GM12878 (cell line): ENCODE results near the gene GRIK4. TPM values are rescaled to one million over a fixed set of nuclear protein-coding genes. Genes with fewer than 3 reads are reported as not detected.

Experiments used
- ATAC-seq: fragments of 200-7000 bp; cut with Tn5 transposase; 3 replicates; pipeline ENCODE4 v1.9.1; 2020; ENCODE audit warnings: mild to moderate bottlenecking, moderate library complexity
- BruUV-seq: library from RNA; stranded (reverse); fragments of 400-500 nt; replicated peaks from 2 replicates; lab custom pipeline; 2021; lab: Mats Ljungman, UMichigan
- CTCF ChIA-PET: fragments of 300-600 bp; sonication (Branson Sonifier 250); formaldehyde crosslinking; extraction: SDS; loops from one replicate; lab custom pipeline; 2021; ENCODE audit warnings: inconsistent platforms; lab: Yijun Ruan, JAX
- POLR2A ChIA-PET: fragments of 350-600 bp; formaldehyde crosslinking; extraction: SDS; loops from one replicate; lab custom pipeline; 2021; ENCODE audit warnings: inconsistent platforms; lab: Charles Lee
- RAD21 ChIA-PET: fragments of 300-600 bp; sonication (Branson Sonifier 250); formaldehyde crosslinking; loops from one replicate; lab custom pipeline; 2023; ENCODE audit warnings: antibody characterized with exemption; ENCODE audit not compliant: unreplicated experiment; lab: Charles Lee
- SMC1A ChIA-PET: fragments of 300-600 bp; sonication (Branson Sonifier 250); formaldehyde crosslinking; loops from one replicate; lab custom pipeline; 2023; ENCODE audit not compliant: unreplicated experiment, uncharacterized antibody; lab: Charles Lee
- DNase-seq: peaks from one replicate; pipeline ENCODE4 v3.0.0-alpha.2; 2011; ENCODE audit warnings: low read depth, low spot score
- FAIRE-seq: peaks from 3 replicates; lab custom pipeline; 2011; peaks lifted over from hg19 to GRCh38; lab: Jason Lieb, UNC
- H2AFZ ChIP-seq: 2 replicates; pipeline ENCODE4 v1.6.0; 2011; ENCODE audit warnings: low read depth, low read length, control low read depth; ENCODE audit not compliant: control insufficient read depth
- H3K27ac ChIP-seq: 2 replicates; pipeline ENCODE4 v1.5.1; 2011; ENCODE audit warnings: control low read depth; ENCODE audit not compliant: control insufficient read depth, insufficient read depth
- H3K27me3 ChIP-seq, 2 experiments: replicated peaks in 1 of 2; 2 replicates each; pipeline versions ENCODE4 v1.6.0 to v1.6.1; 2011; ENCODE audit warnings: low read length in 1 of 2; ENCODE audit not compliant: control insufficient read depth in 2 of 2, insufficient read depth in 2 of 2
- H3K36me3 ChIP-seq, 2 experiments: 2 replicates each; pipeline ENCODE4 v1.5.1; 2011; ENCODE audit warnings: low read length in 1 of 2; ENCODE audit not compliant: control insufficient read depth in 2 of 2, insufficient read depth in 2 of 2
- H3K4me1 ChIP-seq: 2 replicates; pipeline ENCODE4 v1.6.1; 2011; ENCODE audit warnings: mild to moderate bottlenecking, low read length, moderate library complexity, mixed read lengths; ENCODE audit not compliant: control insufficient read depth, insufficient read depth
- H3K4me2 ChIP-seq: 2 replicates; pipeline ENCODE4 v1.6.0; 2011; ENCODE audit warnings: control low read depth; ENCODE audit not compliant: control insufficient read depth, insufficient read depth
- H3K4me3 ChIP-seq: fragments of 200-600 bp; sonication (generic); 2 replicates; pipeline ENCODE4 v1.5.1; 2016
- H3K79me2 ChIP-seq: 2 replicates; pipeline ENCODE4 v1.6.0; 2011; ENCODE audit warnings: low read length; ENCODE audit not compliant: control insufficient read depth, insufficient read depth
- H3K9ac ChIP-seq: 2 replicates; pipeline ENCODE4 v1.8.0; 2011; ENCODE audit warnings: low read length, control low read depth, mixed read lengths; ENCODE audit not compliant: control insufficient read depth, insufficient read depth
- H3K9me3 ChIP-seq: replicated peaks from 3 replicates; pipeline ENCODE4 v1.5.1; 2011; ENCODE audit warnings: mild to moderate bottlenecking, low read length; ENCODE audit not compliant: control insufficient read depth, insufficient read depth
- H4K20me1 ChIP-seq: 2 replicates; pipeline ENCODE4 v1.6.0; 2011; ENCODE audit not compliant: control insufficient read depth, insufficient read depth
- CHD2 ChIP-seq: IDR thresholded peaks from 2 replicates; pipeline ENCODE4 v1.6.1; 2011; ENCODE audit warnings: low read depth, low read length, improper control_type of control experiment, borderline replicate concordance
- IKZF2 ChIP-seq, 2 experiments: fragments of 450-650 bp; IDR thresholded peaks; 2 replicates each; pipeline ENCODE4 v1.6.1; 2017; ENCODE audit warnings: mild to moderate bottlenecking in 2 of 2, moderate library complexity in 2 of 2
- MLLT1 ChIP-seq: fragments of 450-650 bp; IDR thresholded peaks from 2 replicates; pipeline ENCODE4 v1.6.1; 2016; ENCODE audit warnings: mild to moderate bottlenecking
- MTA2 ChIP-seq: fragments of 450-650 bp; IDR thresholded peaks from 2 replicates; pipeline ENCODE4 v1.6.1; 2016; ENCODE audit warnings: low read depth, mild to moderate bottlenecking, moderate library complexity
- PBX3 ChIP-seq: IDR thresholded peaks from 2 replicates; pipeline ENCODE4 v1.6.1; 2011; ENCODE audit warnings: mild to moderate bottlenecking, low read depth, low read length, moderate library complexity; ENCODE audit not compliant: insufficient replicate concordance
- POLR2A ChIP-seq: IDR thresholded peaks from 2 replicates; pipeline ENCODE4 v1.6.1; 2011; ENCODE audit warnings: low read depth, mild to moderate bottlenecking, low read length
- PRDM15 ChIP-seq: fragments of 450-650 bp; formaldehyde crosslinking; IDR thresholded peaks from 2 replicates; pipeline ENCODE4 v1.4.0; 2020; ENCODE audit warnings: mild to moderate bottlenecking, moderate library complexity
- REST ChIP-seq: IDR thresholded peaks from 2 replicates; pipeline ENCODE4 v1.6.1; 2012; ENCODE audit warnings: mild to moderate bottlenecking, low read depth, low read length
- SMAD5 ChIP-seq: IDR thresholded peaks from 2 replicates; pipeline ENCODE4 v1.6.1; 2016; ENCODE audit warnings: antibody characterized with exemption, low read depth
- ZBTB4 ChIP-seq: fragments of 450-650 bp; formaldehyde crosslinking; IDR thresholded peaks from 2 replicates; pipeline ENCODE4 v1.4.0; 2022; ENCODE audit warnings: mild to moderate bottlenecking, moderate library complexity
- WGBS: methylation state at CpG from one replicate; pipeline ENCODE4 v1.1.6; 2016; ENCODE audit warnings: low lambda C conversion rate; ENCODE audit not compliant: insufficient replicate concordance, insufficient coverage; ENCODE audit errors: missing lambda C conversion rate; 5-methylcytosine and 5-hydroxymethylcytosine counted together
- in situ Hi-C: fragments of 300-500 bp; cut with MboI; formaldehyde crosslinking; loops from 9 replicates; pipeline ENCODE4 v1.14.3; 2018; ENCODE audit warnings: mixed read lengths
- intact Hi-C: fragments of 100-400 bp; cut with micrococcal nuclease; formaldehyde crosslinking; loops from one replicate; pipeline ENCODE4 v1.14.2; 2022; ENCODE audit not compliant: unreplicated experiment
- polyA plus RNA-seq, 11 experiments: library from polyadenylated mRNA; depleted of rRNA in 4 of 11; unstranded in 6 of 11; stranded (reverse) in 5 of 11; fragments of >200 nt; fragmentation: Nextera tagmentation in 4 of 11; fragmentation: Illumina TruSeq in 1 of 11; extraction: Ambion mirVana in 4 of 11; extraction: Trizol in 1 of 11; gene quantifications; 1 replicate in 1 of 11; 2 replicates in 10 of 11; pipeline versions ENCODE4 v1.2.1 to v1.2.3, GENCODE V29; 2011 to 2016; ENCODE audit warnings: inconsistent platforms in 2 of 11, missing spikeins in 2 of 11, low read depth in 1 of 11
- total RNA-seq, 4 experiments: library from RNA; depleted of rRNA in 3 of 4; stranded (reverse); fragments of >200 nt in 3 of 4; fragmentation: Illumina TruSeq in 1 of 4; extraction: Trizol in 1 of 4; gene quantifications; 2 replicates each; pipeline versions ENCODE4 v1.2.1 to v1.2.3, GENCODE V29; 2013 to 2021

GRIK4 gene
- total and polyA plus RNA-seq, 10 of the 15 experiments (the other 5 are each of a cell fraction or from before 2014, with no cell fraction given): 0.33 to 3.6 (median 0.72) TPM

- 6% methylated on average over 1 of the region's 1 CpG for WGBS
- no TSS peak for BruUV-seq
- ChIA-PET RAD21 (interaction anchor here (1.1 to 2.9 kb wide), 3 partner anchors 10 to 65 kb away, joined by 3 to 11 read pairs (median 3); no protein-coding TSS in a partner anchor), POLR2A (no interaction called here), SMC1A (interaction anchor here (1.1 to 4.8 kb wide), 4 partner anchors 10 to 94 kb away, joined by 3 to 25 read pairs (median 10); no protein-coding TSS in a partner anchor), CTCF (interaction anchor here (0.8 to 5.4 kb wide), 11 partner anchors 8 to 237 kb away, joined by 3 to 47 read pairs (median 4); partner anchors contain the start of gene GRIK4)
- no peaks in the 10 kb centered on the region for H3K36me3 ChIP-seq
- H3K4me2 ChIP-seq: no peak overlapping the region
- H3K9ac ChIP-seq: no peak overlapping the region
- FAIRE-seq: no peak
- DNase-seq: no peak
- H3K27me3 ChIP-seq: no peaks in the 10 kb centered on the region
- no peaks in the 10 kb centered on the region; the same call in 2 of the 3 replicates for H3K9me3 ChIP-seq
- no peak for ATAC-seq
- H3K79me2 ChIP-seq: no peaks in the 10 kb centered on the region
- no peak overlapping the region for H2AFZ ChIP-seq
- no peaks in the 10 kb centered on the region; the same call in 1 of the 2 replicates for H3K4me1 ChIP-seq
- no peaks in the 10 kb centered on the region for H4K20me1 ChIP-seq
- H3K27ac ChIP-seq: no peak overlapping the region
- H3K4me3 ChIP-seq: no peak overlapping the region
- intact Hi-C loops: no loop called here
- in situ Hi-C loops: no loop called here
- TF ChIP-seq MTA2 (no peak), IKZF2 (IDR thresholded peaks at IDR 0.05) (no peak), MLLT1 (no peak), SMAD5 (no peak), CHD2 (no peak), REST (no peak), PBX3 (no peak), ZBTB4 (CRISPR knock-in tag) (no peak), POLR2A (no peak), PRDM15 (CRISPR knock-in tag) (no peak)
Measured at GRCh38 chr11:120675171-120675570, 163.6 kb downstream of the GRIK4 start.
